ENCODE measurements around the gene CPED1.

DNA sequence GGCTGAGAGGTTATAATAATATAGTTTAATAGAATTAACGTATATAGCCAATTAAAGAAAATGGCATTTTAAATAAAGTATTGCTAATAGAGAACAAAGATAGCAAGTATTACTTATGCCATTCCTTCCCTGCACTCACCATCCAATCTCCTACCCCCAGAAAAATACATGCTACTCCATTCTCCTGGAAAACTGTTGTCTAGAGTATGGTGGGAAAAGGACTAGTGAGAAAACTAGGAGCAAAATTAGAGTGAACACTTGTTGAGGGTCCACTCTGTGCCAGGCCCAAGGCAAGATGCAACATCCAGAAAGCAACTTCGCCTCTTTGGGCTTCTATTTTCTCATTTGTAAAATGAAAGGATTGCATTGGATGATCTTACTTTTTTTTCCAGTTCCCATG, 149.1 kb downstream of the CPED1 start:
- TF ChIP-seq POLR2AphosphoS5 (IDR thresholded peaks at IDR 0.05; ENCODE audit: low read depth, low read length) (no peak), SIN3A (IDR thresholded peaks at IDR 0.05; ENCODE audit: borderline replicate concordance, insufficient read depth, low read length) (no peak), TAF1 (IDR thresholded peaks at IDR 0.05; ENCODE audit: borderline replicate concordance, insufficient read depth, low read length) (no peak)
